WTC11 (cell line): ENCODE data around the gene CDCA5.

ENCODE experiments used
- CBFB ChIP-seq: sonication (generic); formaldehyde crosslinking; IDR thresholded peaks from 2 replicates; pipeline ENCODE4 v1.8.1; 2022; ENCODE audit warnings: mild to moderate bottlenecking, low read depth, missing genetic modification reagents
- CREB1 ChIP-seq: sonication (generic); formaldehyde crosslinking; IDR thresholded peaks from 2 replicates; pipeline ENCODE4 v1.8.0; 2023; ENCODE audit warnings: mild to moderate bottlenecking, missing genetic modification reagents
- CTCF ChIP-seq: fragments of 200-600 bp; IDR thresholded peaks from 2 replicates; pipeline ENCODE4 v1.8.0; 2022; ENCODE audit warnings: antibody characterized with exemption
- E2F1 ChIP-seq: sonication (generic); formaldehyde crosslinking; IDR thresholded peaks from 2 replicates; pipeline ENCODE4 v1.8.0; 2022; ENCODE audit warnings: mild to moderate bottlenecking, missing genetic modification reagents
- FOXJ3 ChIP-seq: sonication (generic); formaldehyde crosslinking; IDR thresholded peaks from 2 replicates; pipeline ENCODE4 v1.9.0; 2021; ENCODE audit warnings: missing genetic modification reagents, mild to moderate bottlenecking, borderline replicate concordance
- JUN ChIP-seq: sonication (generic); formaldehyde crosslinking; IDR thresholded peaks from 2 replicates; pipeline ENCODE4 v1.8.0; 2023; ENCODE audit warnings: mild to moderate bottlenecking, missing genetic modification reagents
- MAX ChIP-seq: sonication (generic); formaldehyde crosslinking; IDR thresholded peaks from 2 replicates; pipeline ENCODE4 v1.8.0; 2022; ENCODE audit warnings: mild to moderate bottlenecking, missing genetic modification reagents
- SOX15 ChIP-seq: fragments of 250-450 bp; sonication (Bioruptor Pico); IDR thresholded peaks from 2 replicates; pipeline ENCODE4 v1.9.0; 2021; ENCODE audit warnings: mild to moderate bottlenecking
- TCF7 ChIP-seq: sonication (generic); formaldehyde crosslinking; IDR thresholded peaks from 2 replicates; pipeline ENCODE4 v1.8.0; 2022; ENCODE audit warnings: mild to moderate bottlenecking, low read depth, missing genetic modification reagents, moderate library complexity
- TP53 ChIP-seq: sonication (generic); formaldehyde crosslinking; IDR thresholded peaks from 2 replicates; pipeline ENCODE4 v1.8.1; 2023; ENCODE audit warnings: mild to moderate bottlenecking, missing genetic modification reagents
- ZBTB43 ChIP-seq: sonication (generic); formaldehyde crosslinking; IDR thresholded peaks from 2 replicates; pipeline ENCODE4 v1.8.1; 2023; ENCODE audit warnings: mild to moderate bottlenecking, missing genetic modification reagents
- ZNF512 ChIP-seq: sonication (generic); formaldehyde crosslinking; IDR thresholded peaks from 2 replicates; pipeline ENCODE4 v1.8.1; 2022; ENCODE audit warnings: missing genetic modification reagents, borderline replicate concordance
- ZSCAN18 ChIP-seq: fragments of 250-450 bp; sonication (Bioruptor Pico); IDR thresholded peaks from 2 replicates; pipeline ENCODE4 v2.1.2; 2022; ENCODE audit warnings: mild to moderate bottlenecking, moderate library complexity

GRCh38 chr11:65131417-65131776, 47.6 kb upstream of the CDCA5 start:
- TF ChIP-seq CTCF (no peak), CREB1 (CRISPR knock-in tag) (no peak), ZNF512 (CRISPR knock-in tag) (no peak), ZBTB43 (CRISPR knock-in tag) (no peak), E2F1 (no peak), ZSCAN18 (no peak), TCF7 (CRISPR knock-in tag) (no peak), SOX15 (CRISPR knock-in tag) (no peak), MAX (CRISPR knock-in tag) (no peak), FOXJ3 (CRISPR knock-in tag) (no peak), TP53 (CRISPR knock-in tag) (no peak), JUN (CRISPR knock-in tag) (no peak), CBFB (CRISPR knock-in tag) (no peak)
